MM.1S (cell line): ENCODE data around the gene NQO1.

ENCODE experiments used
- DNase-seq: peaks from one replicate; pipeline ENCODE4 v3.0.0-alpha.2; 2015
- H2AFZ ChIP-seq: fragments of 300-600 bp; sonication (generic); 2 replicates; pipeline ENCODE4 v1.6.0; 2016; ENCODE audit warnings: antibody characterized with exemption, low read length
- H3F3A ChIP-seq: fragments of 300-600 bp; sonication (generic); 2 replicates; pipeline ENCODE4 v1.6.1; 2016; ENCODE audit warnings: mild to moderate bottlenecking, antibody characterized with exemption, low read length, moderate library complexity, mixed read lengths; ENCODE audit not compliant: insufficient read depth
- H3K27ac ChIP-seq: fragments of 300-600 bp; sonication (generic); 2 replicates; pipeline ENCODE4 v1.5.1; 2016; ENCODE audit warnings: mild to moderate bottlenecking, low read length
- H3K27me3 ChIP-seq: fragments of 300-600 bp; sonication (generic); replicated peaks from 2 replicates; pipeline ENCODE4 v1.6.0; 2016; ENCODE audit warnings: low read length; ENCODE audit not compliant: insufficient read depth
- H3K36me3 ChIP-seq: fragments of 300-600 bp; sonication (generic); replicated peaks from 2 replicates; pipeline ENCODE4 v1.6.1; 2016; ENCODE audit warnings: mild to moderate bottlenecking, low read length, mixed read lengths; ENCODE audit not compliant: insufficient read depth
- H3K4me1 ChIP-seq: fragments of 300-600 bp; sonication (generic); 2 replicates; pipeline ENCODE4 v1.6.1; 2016; ENCODE audit warnings: low read length, mixed read lengths
- H3K4me2 ChIP-seq: fragments of 300-600 bp; sonication (generic); 2 replicates; pipeline ENCODE4 v1.6.0; 2016; ENCODE audit warnings: low read depth, low read length
- H3K4me3 ChIP-seq: fragments of 300-600 bp; sonication (generic); 2 replicates; pipeline ENCODE4 v1.5.1; 2016; ENCODE audit warnings: low read length, mixed read lengths
- H3K79me2 ChIP-seq: fragments of 300-600 bp; sonication (generic); 2 replicates; pipeline ENCODE4 v1.6.1; 2016; ENCODE audit warnings: mixed run types, low read length, mixed read lengths
- H3K9ac ChIP-seq: fragments of 300-600 bp; sonication (generic); 2 replicates; pipeline ENCODE4 v1.6.1; 2016; ENCODE audit warnings: low read length, mixed read lengths
- H3K9me2 ChIP-seq: fragments of 300-600 bp; sonication (generic); replicated peaks from 2 replicates; pipeline ENCODE4 v1.6.1; 2016; ENCODE audit warnings: mild to moderate bottlenecking, low read length, mixed read lengths; ENCODE audit not compliant: insufficient read depth
- H3K9me3 ChIP-seq: fragments of 300-600 bp; sonication (generic); replicated peaks from 2 replicates; pipeline ENCODE4 v1.6.1; 2016; ENCODE audit warnings: mild to moderate bottlenecking, low read length, mixed read lengths; ENCODE audit not compliant: insufficient read depth
- H4K20me1 ChIP-seq: fragments of 300-600 bp; sonication (generic); 2 replicates; pipeline ENCODE4 v1.6.1; 2016; ENCODE audit warnings: mild to moderate bottlenecking, low read length, moderate library complexity, mixed read lengths; ENCODE audit not compliant: insufficient read depth
- CTCF ChIP-seq: fragments of 300-600 bp; sonication (generic); IDR thresholded peaks from 2 replicates; pipeline ENCODE4 v1.5.1; 2016; ENCODE audit warnings: antibody characterized with exemption, low read length, mixed read lengths
- EZH2 ChIP-seq: fragments of 300-600 bp; sonication (generic); optimal IDR thresholded peaks from 2 replicates; pipeline ENCODE3; 2017; ENCODE audit warnings: low read depth, mild to moderate bottlenecking, antibody characterized with exemption, low read length, mixed read lengths
- EZH2phosphoT487 ChIP-seq: fragments of 300-600 bp; sonication (generic); IDR thresholded peaks from 2 replicates; pipeline ENCODE4 v1.6.1; 2018; ENCODE audit warnings: antibody characterized with exemption, low read length

The NQO1 gene

GRCh38 chr16:69771651-69771967, 45.2 kb upstream of the NQO1 start:
- Histone ChIP-seq H3K36me3 (no peaks in the 10 kb centered on the region), H3K4me3 (no peak overlapping the region), H3K27me3 (no peaks in the 10 kb centered on the region), H3K9me3 (no peaks in the 10 kb centered on the region), H4K20me1 (peaks cover 7% of the 10 kb centered on the region), H3K4me1 (no peaks in the 10 kb centered on the region), H2AFZ (no peak overlapping the region), H3K79me2 (peaks cover 98% of the 10 kb centered on the region), H3K4me2 (no peak overlapping the region), H3K9ac (no peak overlapping the region), H3K27ac (no peak overlapping the region), H3F3A (0 out of 2 replicates have a peak, but pooled peaks cover 2% of the 10 kb centered on the region), H3K9me2 (no peaks in the 10 kb centered on the region)
- DNase-seq: no peak
- TF ChIP-seq EZH2phosphoT487 (no peak), CTCF (no peak), EZH2 (no peak)

DNA sequence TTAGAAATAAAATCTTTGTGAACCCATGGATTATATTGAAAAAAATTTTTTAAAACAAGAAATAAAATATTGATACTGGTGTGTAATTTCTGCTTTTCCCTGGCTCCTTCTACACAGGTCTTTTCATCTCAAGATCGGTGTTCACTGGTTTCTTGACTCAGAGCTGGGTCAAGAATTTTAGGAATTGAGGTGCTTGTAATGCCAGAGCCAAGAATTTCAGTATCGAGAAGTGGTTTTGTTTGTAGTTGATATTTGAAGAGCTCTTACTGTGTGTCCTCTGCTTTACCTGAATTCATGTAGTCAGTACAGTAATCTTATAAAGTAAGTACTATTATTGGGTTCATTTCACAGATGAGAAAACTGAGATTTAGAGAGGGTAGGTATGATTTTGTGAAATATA, 43.0 kb upstream of the NQO1 start:
- H3K27me3 ChIP-seq: no peaks in the 10 kb centered on the region
- H2AFZ ChIP-seq: no peak overlapping the region
- 0 out of 2 replicates have a peak, but pooled peaks cover 2% of the 10 kb centered on the region for H3F3A ChIP-seq
- H3K4me1 ChIP-seq: no peaks in the 10 kb centered on the region
- no peaks in the 10 kb centered on the region for H3K9me2 ChIP-seq
- H3K4me3 ChIP-seq: no peak overlapping the region
- no peak overlapping the region for H3K9ac ChIP-seq
- H3K79me2 ChIP-seq: peaks cover 99% of the 10 kb centered on the region
- H4K20me1 ChIP-seq: peaks cover 7% of the 10 kb centered on the region
- H3K9me3 ChIP-seq: no peaks in the 10 kb centered on the region
- TF ChIP-seq CTCF: no peak
- no peak for TF ChIP-seq EZH2phosphoT487
- TF ChIP-seq EZH2: no peak
- no peak for DNase-seq
- no peak overlapping the region for H3K27ac ChIP-seq
- no peaks in the 10 kb centered on the region for H3K36me3 ChIP-seq
- no peak overlapping the region for H3K4me2 ChIP-seq

DNA sequence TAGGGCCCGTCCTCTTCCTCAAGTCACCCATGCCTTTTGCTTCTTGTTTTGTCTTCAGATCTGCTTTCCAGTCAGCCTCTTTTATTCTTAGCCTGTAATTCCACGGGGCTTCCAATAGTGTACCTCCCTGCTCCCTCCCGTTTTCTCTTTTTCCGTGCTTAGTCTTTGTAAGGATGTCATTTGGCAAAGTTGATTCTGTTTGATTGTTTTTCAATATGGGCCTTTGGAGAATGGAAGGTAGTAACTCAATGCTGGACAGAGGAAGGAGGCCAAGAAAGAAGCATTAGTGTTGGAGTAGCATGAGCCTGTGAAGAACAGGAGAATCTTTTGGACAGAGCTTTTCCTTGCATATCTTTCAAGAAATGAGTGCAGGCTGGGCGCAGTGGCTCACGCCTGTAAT, 42.3 kb upstream of the NQO1 start:
- no peak overlapping the region for H3K9ac ChIP-seq
- peaks cover 99% of the 10 kb centered on the region for H3K79me2 ChIP-seq
- H3K36me3 ChIP-seq: no peaks in the 10 kb centered on the region
- no peaks in the 10 kb centered on the region for H3K27me3 ChIP-seq
- H3F3A ChIP-seq: 0 out of 2 replicates have a peak, but pooled peaks cover 2% of the 10 kb centered on the region
- DNase-seq: no peak
- TF ChIP-seq CTCF: no peak
- no peak for TF ChIP-seq EZH2phosphoT487
- no peak for TF ChIP-seq EZH2
- H3K4me3 ChIP-seq: no peak overlapping the region
- H4K20me1 ChIP-seq: peaks cover 7% of the 10 kb centered on the region
- no peaks in the 10 kb centered on the region for H3K9me2 ChIP-seq
- H3K9me3 ChIP-seq: no peaks in the 10 kb centered on the region
- no peak overlapping the region for H2AFZ ChIP-seq
- H3K27ac ChIP-seq: no peak overlapping the region
- H3K4me2 ChIP-seq: no peak overlapping the region
- peaks cover 2% of the 10 kb centered on the region; the same call in 1 of the 2 replicates for H3K4me1 ChIP-seq
